HepG2 (cell line): ENCODE results near the gene PNMA3. TPM values are rescaled to one million over a fixed set of nuclear protein-coding genes. Genes with fewer than 3 reads are reported as not detected.

Experiments
- ATAC-seq: fragments of 200-7000 bp; cut with Tn5 transposase; 3 replicates; pipeline ENCODE4 v1.9.1; 2020; ENCODE audit warnings: mild to moderate bottlenecking, moderate library complexity
- BruUV-seq: library from RNA; stranded (reverse); fragments of 400-500 nt; replicated peaks from 2 replicates; lab custom pipeline; 2021; lab: Mats Ljungman, UMichigan
- CTCF ChIA-PET: fragments of 300-600 bp; formaldehyde crosslinking; extraction: SDS; loops from one replicate; lab custom pipeline; 2021; ENCODE audit warnings: low total read pairs, inconsistent platforms, low intra/inter-chr PET ratio; lab: Yijun Ruan, JAX
- POLR2A ChIA-PET: fragments of 350-600 bp; sonication (Branson Sonifier 250); formaldehyde crosslinking; loops from one replicate; lab custom pipeline; 2020; ENCODE audit warnings: antibody characterized with exemption, inconsistent platforms; lab: Yijun Ruan, JAX
- DNase-seq: peaks from one replicate; pipeline ENCODE4 v3.0.0-alpha.2; 2015; ENCODE audit warnings: low spot score
- FAIRE-seq: peaks from 3 replicates; lab custom pipeline; 2011; peaks lifted over from hg19 to GRCh38; lab: Jason Lieb, UNC
- H2AFZ ChIP-seq: one replicate; pipeline ENCODE4 v1.6.1; 2011; ENCODE audit warnings: low read length, inconsistent platforms
- H3K27ac ChIP-seq: fragments of 300-600 bp; 3 replicates; pipeline ENCODE4 v1.8.0; 2011; ENCODE audit warnings: mixed run types, mild to moderate bottlenecking, mixed read lengths, low read length, inconsistent platforms; ENCODE audit not compliant: insufficient read depth; ENCODE audit errors: extremely low read length
- H3K27me3 ChIP-seq, 2 experiments: fragments of 200-600 bp in 1 of 2; 2 replicates in 1 of 2; 3 replicates in 1 of 2; pipeline versions ENCODE4 v1.6.0 to v1.8.0; 2011; ENCODE audit warnings: low read length in 2 of 2, mild to moderate bottlenecking in 2 of 2, moderate library complexity in 2 of 2, inconsistent platforms in 1 of 2; ENCODE audit not compliant: insufficient read depth in 2 of 2, control insufficient read depth in 1 of 2
- H3K36me3 ChIP-seq, 2 experiments: fragments of 200-600 bp in 1 of 2; replicated peaks in 1 of 2; 2 replicates in 1 of 2; 3 replicates in 1 of 2; pipeline versions ENCODE4 v1.5.1 to v1.8.0; 2011; ENCODE audit warnings: low read length in 2 of 2, inconsistent platforms in 1 of 2; ENCODE audit not compliant: insufficient read depth in 2 of 2, control insufficient read depth in 1 of 2
- H3K4me1 ChIP-seq: 2 replicates; pipeline ENCODE4 v1.5.1; 2012; ENCODE audit warnings: low read length, inconsistent platforms; ENCODE audit not compliant: insufficient read depth
- H3K4me2 ChIP-seq: 2 replicates; pipeline ENCODE4 v1.6.0; 2011; ENCODE audit warnings: low read depth, low read length, inconsistent platforms
- H3K4me3 ChIP-seq, 3 experiments: fragments of 200-600 bp in 1 of 3; sonication (generic), shearing (Covaris generic) in 1 of 3; replicated peaks in 1 of 3; 2 replicates each; pipeline ENCODE4 v1.5.1; 2011 to 2016; ENCODE audit warnings: low read length in 3 of 3, inconsistent platforms in 2 of 3, low read depth in 2 of 3, mild to moderate bottlenecking in 2 of 3, control low read depth in 1 of 3, mixed read lengths in 1 of 3; ENCODE audit not compliant: insufficient read depth in 1 of 3
- H3K79me2 ChIP-seq: one replicate; pipeline ENCODE4 v1.6.1; 2011; ENCODE audit warnings: low read length, inconsistent platforms; ENCODE audit not compliant: insufficient read depth
- H3K9ac ChIP-seq: 2 replicates; pipeline ENCODE4 v1.6.0; 2011; ENCODE audit warnings: mild to moderate bottlenecking, low read depth, low read length, inconsistent platforms; ENCODE audit not compliant: insufficient read depth
- H3K9me3 ChIP-seq: 2 replicates; pipeline ENCODE4 v1.5.1; 2012; ENCODE audit warnings: mild to moderate bottlenecking, low read length
- H4K20me1 ChIP-seq: 2 replicates; pipeline ENCODE4 v1.6.0; 2011; ENCODE audit warnings: inconsistent platforms, mild to moderate bottlenecking, low read length, moderate library complexity; ENCODE audit not compliant: insufficient read depth
- CREM ChIP-seq, 2 experiments: sonication (generic) in 1 of 2; formaldehyde crosslinking in 1 of 2; IDR thresholded peaks; 2 replicates each; pipeline versions ENCODE4 v1.4.0 to v1.6.1; 2016 to 2020; ENCODE audit warnings: antibody characterized with exemption in 1 of 2, mild to moderate bottlenecking in 1 of 2, missing genetic modification reagents in 1 of 2
- GATAD1 ChIP-seq: IDR thresholded peaks from 2 replicates; pipeline ENCODE4 v1.6.1; 2016; ENCODE audit warnings: missing genetic modification reagents, missing compliant biosample characterization
- GMEB2 ChIP-seq: IDR thresholded peaks from 2 replicates; pipeline ENCODE4 v1.6.1; 2016; ENCODE audit warnings: missing biosample characterization, missing genetic modification reagents, low read depth
- NCOA1 ChIP-seq: sonication (generic); formaldehyde crosslinking; IDR thresholded peaks from 2 replicates; pipeline ENCODE4 v1.9.0; 2021; ENCODE audit warnings: missing genetic modification reagents
- TIGD3 ChIP-seq: sonication (generic); formaldehyde crosslinking; IDR thresholded peaks from 2 replicates; pipeline ENCODE4 v1.5.1; 2020; ENCODE audit warnings: mild to moderate bottlenecking, missing genetic modification reagents, borderline replicate concordance
- ZBTB7B ChIP-seq: sonication (generic); formaldehyde crosslinking; IDR thresholded peaks from 2 replicates; pipeline ENCODE4 v1.4.0; 2020; ENCODE audit warnings: missing genetic modification reagents
- ZFP91 ChIP-seq: sonication (generic); formaldehyde crosslinking; IDR thresholded peaks from 2 replicates; pipeline ENCODE4 v1.9.0; 2022; ENCODE audit warnings: missing genetic modification reagents, mild to moderate bottlenecking, borderline replicate concordance
- ZKSCAN5 ChIP-seq: sonication (generic); formaldehyde crosslinking; IDR thresholded peaks from 2 replicates; pipeline ENCODE4 v1.5.1; 2020; ENCODE audit warnings: mild to moderate bottlenecking, missing genetic modification reagents
- ZNF17 ChIP-seq: sonication (generic); formaldehyde crosslinking; IDR thresholded peaks from 2 replicates; pipeline ENCODE4 v1.5.0; 2020; ENCODE audit warnings: mild to moderate bottlenecking, missing genetic modification reagents
- ZNF280B ChIP-seq: sonication (generic); formaldehyde crosslinking; IDR thresholded peaks from 2 replicates; pipeline ENCODE4 v1.5.0; 2020; ENCODE audit warnings: missing genetic modification reagents, mild to moderate bottlenecking, borderline replicate concordance
- ZNF354B ChIP-seq: sonication (generic); formaldehyde crosslinking; IDR thresholded peaks from 2 replicates; pipeline ENCODE4 v1.8.0; 2022; ENCODE audit warnings: mild to moderate bottlenecking, missing genetic modification reagents
- WGBS: methylation state at CpG from one replicate; pipeline ENCODE4 v1.1.6; 2017; ENCODE audit warnings: low lambda C conversion rate; 5-methylcytosine and 5-hydroxymethylcytosine counted together
- in situ Hi-C: cut with HindIII; loops from 2 replicates; pipeline ENCODE4 v1.10.0; 2017; ENCODE audit warnings: low pct_unique_long_range_greater_than_20kb; ENCODE audit not compliant: extremely low pct_ligation_motif_present
- intact Hi-C: fragments of 100-400 bp; cut with micrococcal nuclease; formaldehyde crosslinking; loops from one replicate; pipeline ENCODE4 v1.10.0; 2022; ENCODE audit not compliant: unreplicated experiment
- polyA plus RNA-seq, 8 experiments: library from polyadenylated mRNA; depleted of rRNA in 3 of 8; stranded (reverse) in 7 of 8; unstranded in 1 of 8; fragments of >200 nt; fragmentation: Illumina TruSeq in 4 of 8; extraction: Trizol in 4 of 8; gene quantifications; 2 replicates each; pipeline versions ENCODE4 v1.2.1 to v1.2.3, GENCODE V29; 2011 to 2016; ENCODE audit warnings: low read depth in 4 of 8, missing spikeins in 1 of 8, mixed read lengths in 1 of 8; ENCODE audit not compliant: insufficient read depth in 1 of 8
- total RNA-seq, 5 experiments: library from RNA; depleted of rRNA; stranded (reverse); fragments of >200 nt; fragmentation: Illumina TruSeq; extraction: Trizol; gene quantifications; 2 replicates each; pipeline ENCODE4 v1.2.3, GENCODE V29; 2016; ENCODE audit warnings: low read depth in 1 of 5

The PNMA3 gene
- total and polyA plus RNA-seq, 2 of the 13 experiments (the other 11 are each of a cell fraction or from before 2014, with no cell fraction given): not detected

GRCh38 chrX:153029875-153030274 is 26.4 kb upstream of the PNMA3 start (continued):
- TF ChIP-seq ZFP91 (no peak), NCOA1 (no peak), ZNF17 (CRISPR knock-in tag) (no peak), GATAD1 (CRISPR knock-in tag) (no peak), ZNF354B (no peak), CREM (IDR thresholded peaks at IDR 0.05) (no peak), CREM (CRISPR knock-in tag; IDR thresholded peaks at IDR 0.05) (no peak)

- no peak for ATAC-seq
- no peak overlapping the region for H3K9ac ChIP-seq
- CTCF ChIA-PET: no interaction called here
- no peaks in the 10 kb centered on the region for H3K9me3 ChIP-seq
- H3K79me2 ChIP-seq: no peaks in the 10 kb centered on the region
- no peaks in the 10 kb centered on the region for H4K20me1 ChIP-seq
- no peak overlapping the region for H2AFZ ChIP-seq
- TF ChIP-seq TIGD3 (CRISPR knock-in tag) (no peak), ZBTB7B (CRISPR knock-in tag) (no peak), ZNF280B (no peak), GMEB2 (no peak), ZKSCAN5 (CRISPR knock-in tag) (no peak)
- 80% methylated on average over 1 of the region's 12 CpGs for WGBS
- no peak overlapping the region for H3K27ac ChIP-seq
- POLR2A ChIA-PET: no interaction called here
- no peak overlapping the region for H3K4me3 ChIP-seq
- intact Hi-C loops: no loop called here
- no peaks in the 10 kb centered on the region for H3K36me3 ChIP-seq
- 0 out of 2 replicates have a peak, but pooled peaks cover 9% of the 10 kb centered on the region for H3K4me1 ChIP-seq
- no peak for DNase-seq
- FAIRE-seq: no peak
- no peaks in the 10 kb centered on the region for H3K27me3 ChIP-seq
- BruUV-seq: no TSS peak
- no peak overlapping the region for H3K4me2 ChIP-seq
- in situ Hi-C loops: loop anchor here (5.0 to 10.0 kb wide), 2 partner anchors 88 to 384 kb away; partner anchors contain the start of gene ZFP92
These were observed 25.5 kb upstream of the PNMA3 start for GRCh38 chrX:153030801-153031200.
